OCI-LY3 (cell line): Measurements from ENCODE around the gene SPG21.

Experiments
- H2AFZ ChIP-seq: fragments of 200-600, 300-600 bp; shearing (Covaris generic); 2 replicates; pipeline ENCODE4 v1.6.0; 2014; ENCODE audit warnings: antibody characterized with exemption, low read depth, low read length
- H3K27ac ChIP-seq: fragments of 200-600, 300-600 bp; sonication (generic); 2 replicates; pipeline ENCODE4 v1.5.1; 2014; ENCODE audit warnings: mild to moderate bottlenecking, low read length, moderate library complexity, mixed read lengths
- H3K27me3 ChIP-seq: fragments of 200-600, 300-600 bp; sonication (generic); 2 replicates; pipeline ENCODE4 v1.6.1; 2014; ENCODE audit warnings: low read depth, low read length, mixed read lengths
- H3K36me3 ChIP-seq: fragments of 200-600, 300-600 bp; sonication (generic); replicated peaks from 2 replicates; pipeline ENCODE3; 2014; ENCODE audit warnings: low read depth, low read length, mixed read lengths
- H3K4me1 ChIP-seq: fragments of 300-600, 200-600 bp; sonication (generic); 2 replicates; pipeline ENCODE4 v1.6.1; 2014; ENCODE audit warnings: low read length, mixed read lengths
- H3K4me2 ChIP-seq: fragments of 200-600, 300-600 bp; sonication (generic); 2 replicates; pipeline ENCODE4 v1.6.1; 2014; ENCODE audit warnings: low read length, mixed read lengths
- H3K4me3 ChIP-seq: fragments of 300-600, 200-600 bp; sonication (generic); 2 replicates; pipeline ENCODE4 v1.5.1; 2014; ENCODE audit warnings: antibody characterized with exemption, mild to moderate bottlenecking, low read length, moderate library complexity
- H3K79me2 ChIP-seq: fragments of 300-600, 200-600 bp; shearing (Covaris generic); 2 replicates; pipeline ENCODE4 v1.6.1; 2014; ENCODE audit warnings: mild to moderate bottlenecking, low read length, mixed read lengths
- H3K9ac ChIP-seq: fragments of 300-600, 200-600 bp; shearing (Covaris generic); 2 replicates; pipeline ENCODE4 v1.6.0; 2014; ENCODE audit warnings: mild to moderate bottlenecking, low read length, moderate library complexity
- H3K9me3 ChIP-seq: fragments of 200-600, 300-600 bp; shearing (Covaris generic); 2 replicates; pipeline ENCODE4 v1.6.1; 2014; ENCODE audit warnings: low read length, mixed read lengths; ENCODE audit not compliant: insufficient read depth
- H4K20me1 ChIP-seq: fragments of 200-600, 300-600 bp; sonication (generic); 2 replicates; pipeline ENCODE4 v1.6.1; 2016; ENCODE audit warnings: low read length, mixed read lengths; ENCODE audit not compliant: insufficient read depth
- CTCF ChIP-seq: fragments of 200-600, 300-600 bp; sonication (generic); IDR thresholded peaks from 2 replicates; pipeline ENCODE4 v1.5.1; 2014; ENCODE audit warnings: antibody characterized with exemption, low read length, low read depth
- EZH2phosphoT487 ChIP-seq: fragments of 200-600 bp; shearing (Covaris generic); IDR thresholded peaks from 2 replicates; pipeline ENCODE4 v1.6.1; 2018; ENCODE audit warnings: antibody characterized with exemption, mixed run types, low read depth

Gene SPG21

GRCh38 chr15:64931381-64931780, 58.3 kb downstream of the SPG21 start:
- Histone ChIP-seq H3K4me3 (peak overlapping the region; percentile 38; the same call in 1 of the 2 replicates), H3K9ac (peak overlapping the region; percentile 30; the same call in 1 of the 2 replicates), H3K27me3 (no peaks in the 10 kb centered on the region), H3K4me1 (peaks cover 38% of the 10 kb centered on the region), H3K27ac (peak overlapping the region; percentile 64; the same call in 1 of the 2 replicates), H3K4me2 (peak overlapping the region; percentile 53), H3K79me2 (no peaks in the 10 kb centered on the region), H3K36me3 (no peaks in the 10 kb centered on the region), H4K20me1 (no peaks in the 10 kb centered on the region), H2AFZ (0 out of 2 replicates have a peak overlapping the region, but pooled peaks have one; percentile 13), H3K9me3 (no peaks in the 10 kb centered on the region)
- no peak for TF ChIP-seq EZH2phosphoT487
- TF ChIP-seq CTCF = no peak

GRCh38 chr15:64930778-64931371, 58.8 kb downstream of the SPG21 start:
- H3K79me2 ChIP-seq = no peaks in the 10 kb centered on the region
- peak overlapping the region; percentile 26; the same call in 1 of the 2 replicates for H2AFZ ChIP-seq
- H3K27ac ChIP-seq = peak overlapping the region; percentile 64
- no peaks in the 10 kb centered on the region for H3K36me3 ChIP-seq
- peak overlapping the region; percentile 53 for H3K4me2 ChIP-seq
- no peaks in the 10 kb centered on the region for H3K27me3 ChIP-seq
- no peaks in the 10 kb centered on the region for H3K9me3 ChIP-seq
- peaks cover 38% of the 10 kb centered on the region for H3K4me1 ChIP-seq
- H4K20me1 ChIP-seq = no peaks in the 10 kb centered on the region
- peak overlapping the region; percentile 30; the same call in 1 of the 2 replicates for H3K9ac ChIP-seq
- TF ChIP-seq CTCF (no peak), EZH2phosphoT487 (no peak)
- H3K4me3 ChIP-seq = peak overlapping the region; percentile 38

GRCh38 chr15:64930019-64930652, 59.6 kb downstream of the SPG21 start:
- H3K4me3 ChIP-seq = peak overlapping the region; percentile 38
- H3K9ac ChIP-seq = peak overlapping the region; percentile 30; the same call in 1 of the 2 replicates
- H3K4me2 ChIP-seq = peak overlapping the region; percentile 53
- H3K79me2 ChIP-seq = no peaks in the 10 kb centered on the region
- H3K9me3 ChIP-seq = no peaks in the 10 kb centered on the region
- H2AFZ ChIP-seq = peak overlapping the region; percentile 26; the same call in 1 of the 2 replicates
- no peaks in the 10 kb centered on the region for H3K36me3 ChIP-seq
- H3K4me1 ChIP-seq = peaks cover 38% of the 10 kb centered on the region
- H3K27me3 ChIP-seq = no peaks in the 10 kb centered on the region
- no peak for TF ChIP-seq EZH2phosphoT487
- TF ChIP-seq CTCF = no peak
- peak overlapping the region; percentile 64 for H3K27ac ChIP-seq
- no peaks in the 10 kb centered on the region for H4K20me1 ChIP-seq

- no peaks in the 10 kb centered on the region for H3K79me2 ChIP-seq
- TF ChIP-seq CTCF (no peak), EZH2phosphoT487 (no peak)
- H3K9ac ChIP-seq = peak overlapping the region; percentile 13; the same call in 1 of the 2 replicates
- H3K36me3 ChIP-seq = no peaks in the 10 kb centered on the region
- H3K4me1 ChIP-seq = peaks cover 38% of the 10 kb centered on the region
- no peaks in the 10 kb centered on the region for H3K27me3 ChIP-seq
- H3K27ac ChIP-seq = no peak overlapping the region
- no peak overlapping the region for H3K4me3 ChIP-seq
- peak overlapping the region; percentile 49; the same call in 1 of the 2 replicates for H2AFZ ChIP-seq
- no peaks in the 10 kb centered on the region for H4K20me1 ChIP-seq
- H3K9me3 ChIP-seq = no peaks in the 10 kb centered on the region
- H3K4me2 ChIP-seq = peak overlapping the region; percentile 18
These were observed 61.0 kb downstream of the SPG21 start for GRCh38 chr15:64928626-64929220.
